K562 (cell line): Measurements from ENCODE around the gene CERS6. TPM values are rescaled to one million over a fixed set of nuclear protein-coding genes. Genes with fewer than 3 reads are reported as not detected.

Source experiments
- BRD4 ChIP-seq: fragments of 200-600 bp; sonication (generic); IDR thresholded peaks from 2 replicates; pipeline ENCODE4 v1.6.1; 2017; ENCODE audit warnings: inconsistent platforms
- C11orf30 ChIP-seq: fragments of 450-650 bp; IDR thresholded peaks from 2 replicates; pipeline ENCODE4 v1.6.1; 2016; ENCODE audit warnings: low read depth, mild to moderate bottlenecking
- HMG20B ChIP-seq: fragments of 250-450 bp; sonication (Bioruptor Pico); IDR thresholded peaks from 2 replicates; pipeline ENCODE4 v1.5.0; 2021; ENCODE audit warnings: mild to moderate bottlenecking
- NFATC3 ChIP-seq: fragments of 450-650 bp; IDR thresholded peaks from 2 replicates; pipeline ENCODE4 v1.6.1; 2017; ENCODE audit warnings: mild to moderate bottlenecking
- PHB2 ChIP-seq: fragments of 450-650 bp; IDR thresholded peaks from 2 replicates; pipeline ENCODE4 v1.6.1; 2017; ENCODE audit warnings: low read depth
- SMAD1 ChIP-seq: fragments of 150-350 bp; IDR thresholded peaks from 2 replicates; pipeline ENCODE4 v1.6.1; 2014; ENCODE audit warnings: low read length, low read depth; ENCODE audit not compliant: partially characterized antibody
- SOX6 ChIP-seq: fragments of 450-650 bp; IDR thresholded peaks from 2 replicates; pipeline ENCODE4 v1.6.1; 2014; ENCODE audit warnings: mild to moderate bottlenecking
- SPI1 ChIP-seq: IDR thresholded peaks from 2 replicates; pipeline ENCODE4 v1.6.1; 2011; ENCODE audit warnings: low read depth, low read length, control low read depth, borderline replicate concordance
- TCF3 ChIP-seq: sonication (generic); formaldehyde crosslinking; IDR thresholded peaks from 2 replicates; pipeline ENCODE4 v1.4.0; 2020; ENCODE audit warnings: mild to moderate bottlenecking, missing genetic modification reagents
- ZNF644 ChIP-seq: fragments of 200-800 bp; sonication (Bioruptor generic); IDR thresholded peaks from 2 replicates; pipeline ENCODE4 v1.6.1; 2016; ENCODE audit warnings: low read depth, missing genetic modification characterization, missing compliant biosample characterization
- ZNF766 ChIP-seq: fragments of 200-800 bp; sonication (Bioruptor generic); conservative IDR thresholded peaks from 2 replicates; pipeline ENCODE4 v1.6.1; 2016; ENCODE audit warnings: missing genetic modification characterization, missing compliant biosample characterization
- polyA plus RNA-seq, 8 experiments: library from polyadenylated mRNA; depleted of rRNA in 4 of 8; stranded (reverse) in 5 of 8; unstranded in 3 of 8; fragments of >200 nt; fragmentation: Nextera tagmentation in 2 of 8; fragmentation: Illumina TruSeq in 1 of 8; extraction: Ambion mirVana in 2 of 8; extraction: Trizol in 1 of 8; gene quantifications; 2 replicates each; pipeline versions ENCODE4 v1.2.1 to v1.2.3, GENCODE V29; 2011 to 2014; ENCODE audit warnings: inconsistent platforms in 1 of 8, missing spikeins in 1 of 8
- total RNA-seq, 7 experiments: library from RNA; depleted of rRNA in 6 of 7; stranded (reverse); fragments of >200 nt in 6 of 7; fragmentation: Illumina TruSeq in 2 of 7; extraction: Trizol in 2 of 7; gene quantifications; 2 replicates each; pipeline versions ENCODE4 v1.2.1 to v1.2.3, GENCODE V29; 2011 to 2021; ENCODE audit warnings: low replicate concordance in 1 of 7
- TF ChIP-seq, protein P1 (sequence below): fragments of 450-650 bp; formaldehyde crosslinking; IDR thresholded peaks from 2 replicates; pipeline ENCODE4 v1.4.0; 2022; ENCODE audit warnings: mild to moderate bottlenecking, moderate library complexity
- TF ChIP-seq, protein P2 (sequence below), 2 experiments: IDR thresholded peaks; 2 replicates each; pipeline ENCODE4 v1.6.1; 2012; ENCODE audit warnings: improper control_type of control experiment in 2 of 2, low read depth in 2 of 2, low read length in 2 of 2, borderline replicate concordance in 1 of 2
- TF ChIP-seq, protein P3 (sequence below): sonication (generic); IDR thresholded peaks from 2 replicates; pipeline ENCODE4 v1.6.1; 2016
- TF ChIP-seq, protein P4 (sequence below): fragments of 450-650 bp; IDR thresholded peaks from 2 replicates; pipeline ENCODE4 v1.6.1; 2016; ENCODE audit warnings: borderline replicate concordance
- TF ChIP-seq, protein P5 (sequence below): sonication (generic); formaldehyde crosslinking; IDR thresholded peaks from 2 replicates; pipeline ENCODE4 v1.8.0; 2022; ENCODE audit warnings: missing genetic modification reagents, mild to moderate bottlenecking, borderline replicate concordance

The CERS6 gene
- total and polyA plus RNA-seq, 9 of the 15 experiments (the other 6 are each of a cell fraction or from before 2014, with no cell fraction given), result 1.6 to 13.6 (median 11.4) TPM

DNA sequence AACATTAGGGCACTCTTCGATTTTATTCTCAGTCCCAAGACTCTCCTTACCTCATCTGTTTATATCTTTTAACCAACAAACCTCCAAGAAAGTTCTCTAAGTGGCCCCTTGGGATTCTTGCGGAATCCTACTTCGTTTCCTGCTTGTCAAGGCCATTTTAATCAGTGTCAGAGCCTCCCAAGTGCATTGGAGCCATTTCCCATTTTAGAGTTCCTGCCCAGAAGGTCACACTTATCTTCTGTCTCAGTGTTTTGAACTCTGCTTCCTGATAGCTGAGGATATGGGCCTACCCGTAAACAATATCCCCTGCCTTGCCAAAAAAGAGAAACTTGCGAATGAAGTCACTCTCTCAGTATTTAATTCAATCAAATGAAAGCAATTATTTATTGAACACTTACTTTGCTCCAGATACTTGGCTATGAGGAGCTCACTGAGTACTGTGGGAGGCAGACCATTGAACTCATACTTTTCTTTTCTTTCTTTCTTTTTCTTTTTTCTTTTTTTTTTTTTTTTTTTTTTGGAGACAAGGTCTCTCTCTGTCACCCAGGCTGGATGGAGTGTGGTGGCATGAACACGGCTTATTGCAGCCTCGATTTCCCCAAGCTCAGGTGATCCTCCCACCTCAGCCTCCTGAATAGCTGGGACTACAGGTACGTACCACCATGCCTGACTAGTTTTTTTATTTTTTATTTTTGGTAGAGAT is 340.7 kb downstream of the CERS6 start (continued):
- TF ChIP-seq, protein P1, sequence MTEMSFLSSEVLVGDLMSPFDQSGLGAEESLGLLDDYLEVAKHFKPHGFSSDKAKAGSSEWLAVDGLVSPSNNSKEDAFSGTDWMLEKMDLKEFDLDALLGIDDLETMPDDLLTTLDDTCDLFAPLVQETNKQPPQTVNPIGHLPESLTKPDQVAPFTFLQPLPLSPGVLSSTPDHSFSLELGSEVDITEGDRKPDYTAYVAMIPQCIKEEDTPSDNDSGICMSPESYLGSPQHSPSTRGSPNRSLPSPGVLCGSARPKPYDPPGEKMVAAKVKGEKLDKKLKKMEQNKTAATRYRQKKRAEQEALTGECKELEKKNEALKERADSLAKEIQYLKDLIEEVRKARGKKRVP (CRISPR knock-in tag), result peak; percentile 72; the same call in 1 of the 2 replicates
- TF ChIP-seq, protein P2, sequence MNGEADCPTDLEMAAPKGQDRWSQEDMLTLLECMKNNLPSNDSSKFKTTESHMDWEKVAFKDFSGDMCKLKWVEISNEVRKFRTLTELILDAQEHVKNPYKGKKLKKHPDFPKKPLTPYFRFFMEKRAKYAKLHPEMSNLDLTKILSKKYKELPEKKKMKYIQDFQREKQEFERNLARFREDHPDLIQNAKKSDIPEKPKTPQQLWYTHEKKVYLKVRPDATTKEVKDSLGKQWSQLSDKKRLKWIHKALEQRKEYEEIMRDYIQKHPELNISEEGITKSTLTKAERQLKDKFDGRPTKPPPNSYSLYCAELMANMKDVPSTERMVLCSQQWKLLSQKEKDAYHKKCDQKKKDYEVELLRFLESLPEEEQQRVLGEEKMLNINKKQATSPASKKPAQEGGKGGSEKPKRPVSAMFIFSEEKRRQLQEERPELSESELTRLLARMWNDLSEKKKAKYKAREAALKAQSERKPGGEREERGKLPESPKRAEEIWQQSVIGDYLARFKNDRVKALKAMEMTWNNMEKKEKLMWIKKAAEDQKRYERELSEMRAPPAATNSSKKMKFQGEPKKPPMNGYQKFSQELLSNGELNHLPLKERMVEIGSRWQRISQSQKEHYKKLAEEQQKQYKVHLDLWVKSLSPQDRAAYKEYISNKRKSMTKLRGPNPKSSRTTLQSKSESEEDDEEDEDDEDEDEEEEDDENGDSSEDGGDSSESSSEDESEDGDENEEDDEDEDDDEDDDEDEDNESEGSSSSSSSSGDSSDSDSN (IDR thresholded peaks at IDR 0.05; ENCODE audit: borderline replicate concordance in 1 of 2, low read depth in 2 of 2, low read length in 2 of 2), result 0 out of 4 replicates have a peak, but pooled peaks of 1 of the 2 experiments have one; percentile 11
- TF ChIP-seq, protein P3, sequence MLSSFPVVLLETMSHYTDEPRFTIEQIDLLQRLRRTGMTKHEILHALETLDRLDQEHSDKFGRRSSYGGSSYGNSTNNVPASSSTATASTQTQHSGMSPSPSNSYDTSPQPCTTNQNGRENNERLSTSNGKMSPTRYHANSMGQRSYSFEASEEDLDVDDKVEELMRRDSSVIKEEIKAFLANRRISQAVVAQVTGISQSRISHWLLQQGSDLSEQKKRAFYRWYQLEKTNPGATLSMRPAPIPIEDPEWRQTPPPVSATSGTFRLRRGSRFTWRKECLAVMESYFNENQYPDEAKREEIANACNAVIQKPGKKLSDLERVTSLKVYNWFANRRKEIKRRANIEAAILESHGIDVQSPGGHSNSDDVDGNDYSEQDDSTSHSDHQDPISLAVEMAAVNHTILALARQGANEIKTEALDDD, result 0 out of 2 replicates have a peak, but pooled peaks have one; percentile 11
- TF ChIP-seq NFATC3 (no peak), SOX6 (peak; percentile 46; the same call in 1 of the 2 replicates), BRD4 (no peak; the same call in 1 of the 2 replicates), HMG20B (CRISPR knock-in tag) (no peak), C11orf30 (no peak), SMAD1 (no peak), ZNF644 (tag) (no peak), PHB2 (no peak), TCF3 (peak; percentile 81), ZNF766 (0 out of 2 replicates have a peak, but pooled peaks have one; percentile 73), SPI1 (peak; percentile 77; the same call in 1 of the 2 replicates)
- TF ChIP-seq, protein P4, sequence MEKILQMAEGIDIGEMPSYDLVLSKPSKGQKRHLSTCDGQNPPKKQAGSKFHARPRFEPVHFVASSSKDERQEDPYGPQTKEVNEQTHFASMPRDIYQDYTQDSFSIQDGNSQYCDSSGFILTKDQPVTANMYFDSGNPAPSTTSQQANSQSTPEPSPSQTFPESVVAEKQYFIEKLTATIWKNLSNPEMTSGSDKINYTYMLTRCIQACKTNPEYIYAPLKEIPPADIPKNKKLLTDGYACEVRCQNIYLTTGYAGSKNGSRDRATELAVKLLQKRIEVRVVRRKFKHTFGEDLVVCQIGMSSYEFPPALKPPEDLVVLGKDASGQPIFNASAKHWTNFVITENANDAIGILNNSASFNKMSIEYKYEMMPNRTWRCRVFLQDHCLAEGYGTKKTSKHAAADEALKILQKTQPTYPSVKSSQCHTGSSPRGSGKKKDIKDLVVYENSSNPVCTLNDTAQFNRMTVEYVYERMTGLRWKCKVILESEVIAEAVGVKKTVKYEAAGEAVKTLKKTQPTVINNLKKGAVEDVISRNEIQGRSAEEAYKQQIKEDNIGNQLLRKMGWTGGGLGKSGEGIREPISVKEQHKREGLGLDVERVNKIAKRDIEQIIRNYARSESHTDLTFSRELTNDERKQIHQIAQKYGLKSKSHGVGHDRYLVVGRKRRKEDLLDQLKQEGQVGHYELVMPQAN, result peak; percentile 52; the same call in 1 of the 2 replicates
- TF ChIP-seq, protein P5, sequence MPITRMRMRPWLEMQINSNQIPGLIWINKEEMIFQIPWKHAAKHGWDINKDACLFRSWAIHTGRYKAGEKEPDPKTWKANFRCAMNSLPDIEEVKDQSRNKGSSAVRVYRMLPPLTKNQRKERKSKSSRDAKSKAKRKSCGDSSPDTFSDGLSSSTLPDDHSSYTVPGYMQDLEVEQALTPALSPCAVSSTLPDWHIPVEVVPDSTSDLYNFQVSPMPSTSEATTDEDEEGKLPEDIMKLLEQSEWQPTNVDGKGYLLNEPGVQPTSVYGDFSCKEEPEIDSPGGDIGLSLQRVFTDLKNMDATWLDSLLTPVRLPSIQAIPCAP (CRISPR knock-in tag), result no peak
